ES-I3 (cell line): ENCODE measurements around the gene RET.

Experiments used
- H3K36me3 ChIP-seq: 2 replicates; pipeline ENCODE4 v1.6.1; 2013; ENCODE audit warnings: mild to moderate bottlenecking, low read length, control low read depth, moderate library complexity; ENCODE audit not compliant: insufficient read depth
- H3K4me1 ChIP-seq: 2 replicates; pipeline ENCODE4 v1.6.1; 2013; ENCODE audit warnings: mild to moderate bottlenecking, control low read depth, low read length; ENCODE audit not compliant: insufficient read depth
- H3K9ac ChIP-seq: 2 replicates; pipeline ENCODE4 v1.6.1; 2013; ENCODE audit warnings: low read depth, mild to moderate bottlenecking, low read length, moderate library complexity
- H3K9me3 ChIP-seq: 2 replicates; pipeline ENCODE4 v1.6.1; 2013; ENCODE audit warnings: mild to moderate bottlenecking, low read length, moderate library complexity; ENCODE audit not compliant: control insufficient read depth, insufficient read depth

RET gene

DNA sequence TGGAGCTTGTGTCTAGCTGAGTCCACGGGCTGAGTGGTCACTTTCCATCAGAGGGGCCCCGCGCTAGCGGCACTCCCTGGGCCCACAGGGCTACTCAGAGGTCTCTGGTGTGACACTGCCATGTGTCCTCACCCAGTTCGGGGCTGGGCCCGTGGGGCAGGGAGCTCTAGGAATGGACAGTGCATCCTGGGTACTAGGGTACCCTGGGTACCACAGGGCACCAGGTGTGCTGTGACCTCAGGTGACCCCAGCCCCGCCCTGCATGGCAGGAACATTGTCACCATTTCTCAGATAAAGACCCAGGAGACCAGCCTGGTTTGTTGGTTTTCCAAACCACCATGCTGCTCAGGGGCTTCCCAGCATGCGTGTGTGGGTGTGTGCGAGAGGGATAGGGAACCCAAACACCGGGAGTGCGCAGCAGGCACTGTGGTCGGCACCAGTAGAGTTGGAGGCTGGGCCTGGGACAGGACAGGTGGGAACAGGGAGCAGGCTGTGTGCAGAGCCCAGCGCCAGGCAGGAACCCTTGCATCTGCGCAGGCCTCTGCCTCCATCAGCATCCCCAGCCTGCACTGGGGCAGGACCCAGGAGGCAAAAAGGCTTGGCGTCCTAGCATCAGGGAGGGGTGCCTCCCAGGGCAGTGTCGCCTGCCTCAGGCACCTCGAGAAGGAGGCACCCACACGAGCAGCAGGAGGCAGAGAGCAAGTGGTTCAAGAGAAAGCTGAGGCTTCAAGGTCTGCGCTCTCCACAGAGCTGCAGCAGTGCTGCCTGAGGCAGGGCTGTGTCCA lies 42.0 kb downstream of the RET start:
- Histone ChIP-seq H3K9ac (no peak overlapping the region), H3K4me1 (no peaks in the 10 kb centered on the region; the same call in 1 of the 2 replicates), H3K36me3 (no peaks in the 10 kb centered on the region), H3K9me3 (no peaks in the 10 kb centered on the region)

DNA sequence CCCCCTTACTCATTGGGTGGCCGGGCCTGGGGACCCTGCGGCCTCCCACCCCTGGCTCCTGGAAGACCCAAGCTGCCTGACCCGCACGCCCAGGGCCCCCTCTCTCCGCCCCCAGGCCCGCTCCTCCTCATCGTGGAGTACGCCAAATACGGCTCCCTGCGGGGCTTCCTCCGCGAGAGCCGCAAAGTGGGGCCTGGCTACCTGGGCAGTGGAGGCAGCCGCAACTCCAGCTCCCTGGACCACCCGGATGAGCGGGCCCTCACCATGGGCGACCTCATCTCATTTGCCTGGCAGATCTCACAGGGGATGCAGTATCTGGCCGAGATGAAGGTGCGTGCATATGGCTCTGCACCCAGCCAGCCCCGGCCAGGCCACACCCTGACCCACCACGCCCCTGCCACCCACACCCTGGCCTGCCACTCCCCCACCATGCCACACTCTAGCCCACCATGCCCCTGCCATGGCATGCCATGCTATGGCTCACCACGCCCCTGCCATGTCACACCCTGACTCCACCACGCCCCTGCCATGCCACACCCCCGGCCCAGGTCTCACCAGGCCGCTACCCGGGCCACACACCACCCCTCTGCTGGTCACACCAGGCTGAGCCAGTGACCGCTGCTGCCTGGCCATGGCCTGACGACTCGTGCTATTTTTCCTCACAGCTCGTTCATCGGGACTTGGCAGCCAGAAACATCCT lies 42.7 kb downstream of the RET start:
- Histone ChIP-seq H3K9me3 (no peaks in the 10 kb centered on the region), H3K9ac (no peak overlapping the region), H3K4me1 (no peaks in the 10 kb centered on the region; the same call in 1 of the 2 replicates)

DNA sequence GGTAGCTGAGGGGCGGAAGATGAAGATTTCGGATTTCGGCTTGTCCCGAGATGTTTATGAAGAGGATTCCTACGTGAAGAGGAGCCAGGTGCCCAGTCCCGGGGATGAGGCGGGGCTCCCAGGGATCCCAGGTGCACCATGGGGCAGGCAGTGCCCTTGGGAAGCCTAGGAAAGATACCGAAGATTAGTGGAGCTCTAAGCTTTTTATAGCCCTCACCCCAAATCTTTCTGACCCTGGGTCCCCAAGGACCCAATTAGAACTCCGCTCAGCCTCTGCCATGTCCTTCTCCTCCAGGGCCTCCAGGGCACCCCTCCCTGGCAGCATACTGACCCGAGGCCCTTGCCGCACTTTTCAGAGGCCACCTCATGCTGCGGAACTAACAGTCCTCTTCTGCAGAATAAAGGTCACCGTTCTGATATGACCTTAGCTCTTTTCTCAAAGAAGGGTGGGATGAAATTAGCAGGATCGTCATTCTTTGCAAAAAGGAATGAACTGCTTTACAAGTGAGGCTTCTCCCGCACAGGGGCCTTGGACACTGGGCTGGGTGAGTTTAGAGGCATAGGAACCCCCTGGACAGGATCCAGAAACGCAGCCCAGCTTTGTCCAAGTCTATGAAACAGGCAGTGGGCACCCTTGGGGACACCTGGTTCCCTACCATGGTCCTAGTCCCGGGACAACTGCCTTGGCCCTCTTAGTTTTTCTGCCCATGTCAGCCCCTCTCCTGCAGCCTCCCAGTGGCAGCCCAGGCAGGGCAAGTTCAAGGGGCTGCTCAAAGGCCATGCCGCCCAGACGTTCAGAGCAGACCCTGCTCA lies 43.5 kb downstream of the RET start:
- Histone ChIP-seq H3K4me1 (no peaks in the 10 kb centered on the region; the same call in 1 of the 2 replicates), H3K9ac (no peak overlapping the region), H3K9me3 (no peaks in the 10 kb centered on the region), H3K36me3 (no peaks in the 10 kb centered on the region)

More for the DNA sequence above, 42.7 kb downstream of the RET start:
- no peaks in the 10 kb centered on the region for H3K36me3 ChIP-seq

DNA sequence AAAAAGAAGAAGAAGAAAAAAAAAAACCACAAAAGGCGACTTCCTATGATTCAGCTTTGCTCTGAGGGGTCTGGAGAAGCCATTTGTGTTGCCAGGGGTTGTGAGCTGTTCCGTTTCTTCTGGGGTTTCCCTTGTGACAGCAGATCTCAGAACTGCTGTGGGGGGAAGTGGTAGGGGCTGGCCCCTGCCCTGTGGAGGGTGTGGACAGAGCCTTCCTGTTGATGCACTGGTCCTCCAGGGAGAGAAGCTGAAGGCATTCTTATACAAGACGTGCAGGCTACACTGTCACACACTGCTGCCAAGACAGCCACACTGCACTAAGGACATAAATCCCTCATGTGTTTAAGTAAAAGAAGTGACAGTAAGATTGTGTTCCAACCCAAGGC lies 44.1 kb downstream of the RET start:
- H3K36me3 ChIP-seq, result no peaks in the 10 kb centered on the region
- H3K4me1 ChIP-seq, result no peaks in the 10 kb centered on the region; the same call in 1 of the 2 replicates
- no peak overlapping the region for H3K9ac ChIP-seq
- no peaks in the 10 kb centered on the region for H3K9me3 ChIP-seq

DNA sequence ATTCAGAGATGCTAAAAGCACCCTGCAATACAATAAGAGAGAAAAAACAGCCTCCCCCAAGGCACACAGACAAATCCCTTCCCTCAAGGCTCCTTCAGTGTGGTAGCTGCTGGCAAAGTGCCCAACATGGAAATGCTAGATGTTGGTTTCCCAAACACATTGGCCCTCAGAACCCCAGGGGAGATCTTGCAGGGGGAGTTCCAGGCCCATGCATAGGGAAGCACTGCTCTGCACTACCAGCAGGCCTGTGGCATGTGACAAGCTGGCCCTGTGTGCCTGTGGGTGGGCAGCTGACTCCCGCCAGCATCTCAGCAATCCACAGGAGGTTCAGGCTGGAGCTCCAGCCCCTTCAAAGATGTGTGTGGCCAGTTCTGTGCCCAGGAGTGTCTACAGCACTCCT lies 44.6 kb downstream of the RET start:
- H3K4me1 ChIP-seq, result no peaks in the 10 kb centered on the region; the same call in 1 of the 2 replicates

DNA sequence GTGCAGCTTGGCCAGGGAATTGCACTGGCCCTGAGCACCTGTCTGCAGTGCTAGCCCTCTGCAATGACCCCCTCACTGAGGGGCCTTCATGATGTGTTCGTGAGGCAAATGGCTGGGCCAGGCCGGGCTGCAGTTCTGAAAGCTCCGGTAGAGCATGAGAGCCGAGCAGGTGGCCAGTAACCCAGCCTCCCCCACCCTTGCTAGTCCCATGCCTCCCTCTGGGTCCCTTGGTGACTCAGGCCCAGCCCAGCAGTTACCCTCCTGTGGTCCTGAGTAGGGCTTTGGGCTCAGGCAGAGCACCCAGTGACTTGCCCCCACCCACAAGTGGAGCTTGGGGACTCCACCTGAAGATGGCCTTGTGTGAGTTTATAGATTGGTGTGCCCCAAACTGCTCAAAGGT lies 45.2 kb downstream of the RET start:
- Histone ChIP-seq H3K9me3 (no peaks in the 10 kb centered on the region), H3K9ac (no peak overlapping the region), H3K4me1 (no peaks in the 10 kb centered on the region; the same call in 1 of the 2 replicates), H3K36me3 (no peaks in the 10 kb centered on the region)

More for the DNA sequence above, 44.6 kb downstream of the RET start:
- Histone ChIP-seq H3K9ac (no peak overlapping the region), H3K9me3 (no peaks in the 10 kb centered on the region), H3K36me3 (no peaks in the 10 kb centered on the region)

DNA sequence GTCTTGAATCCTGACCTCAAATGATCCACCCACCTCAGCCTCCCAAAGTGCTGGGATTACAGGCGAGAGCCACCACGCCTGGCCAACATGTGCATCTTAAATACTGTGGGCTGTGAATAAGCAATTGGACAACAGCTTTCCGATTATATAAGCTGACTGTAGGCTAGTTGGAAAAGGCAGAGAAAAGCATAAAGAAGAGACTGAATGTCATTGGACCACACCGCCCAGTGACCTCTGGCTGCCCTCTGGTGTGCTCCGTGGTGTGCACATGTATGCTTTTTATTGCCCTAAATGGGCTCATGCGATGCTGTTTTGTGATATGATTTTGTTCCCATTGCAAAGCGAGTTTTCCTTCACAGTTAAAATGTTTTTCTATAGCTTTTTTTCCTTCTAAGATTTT lies 46.0 kb downstream of the RET start:
- Histone ChIP-seq H3K9ac (no peak overlapping the region), H3K4me1 (no peaks in the 10 kb centered on the region; the same call in 1 of the 2 replicates), H3K36me3 (no peaks in the 10 kb centered on the region; the same call in 1 of the 2 replicates), H3K9me3 (no peaks in the 10 kb centered on the region)

DNA sequence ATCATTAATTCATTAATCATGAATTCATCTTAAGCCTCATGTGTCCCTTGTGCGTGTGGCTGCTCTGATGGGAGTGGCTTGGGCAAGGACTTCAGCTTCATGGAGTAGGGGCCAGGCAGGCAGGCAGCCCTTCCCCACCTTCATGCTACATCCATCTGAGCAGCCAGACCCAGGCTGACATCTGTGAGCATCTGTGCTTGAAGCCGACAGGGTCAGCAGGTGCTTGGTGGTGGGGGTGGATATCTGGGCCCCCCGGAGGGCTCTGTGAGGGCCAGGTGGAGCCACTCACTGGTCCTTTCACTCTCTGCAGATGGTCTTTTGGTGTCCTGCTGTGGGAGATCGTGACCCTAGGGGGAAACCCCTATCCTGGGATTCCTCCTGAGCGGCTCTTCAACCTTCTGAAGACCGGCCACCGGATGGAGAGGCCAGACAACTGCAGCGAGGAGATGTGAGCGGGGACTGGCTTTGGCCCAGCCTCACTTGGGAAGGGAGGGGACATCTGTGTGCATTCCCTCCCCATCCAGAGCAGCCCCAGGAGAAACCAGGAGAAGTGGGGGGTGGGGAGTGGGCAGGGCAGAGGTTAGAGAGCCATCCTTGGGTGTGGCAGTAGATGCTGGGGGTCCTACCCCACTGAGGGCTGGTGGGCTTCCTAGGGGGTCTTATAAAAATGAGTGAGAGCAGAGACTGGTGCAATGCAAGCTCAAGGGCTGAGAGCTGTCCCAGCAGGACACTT lies 46.7 kb downstream of the RET start:
- Histone ChIP-seq H3K9ac (no peak overlapping the region), H3K4me1 (no peaks in the 10 kb centered on the region; the same call in 1 of the 2 replicates), H3K36me3 (no peaks in the 10 kb centered on the region; the same call in 1 of the 2 replicates), H3K9me3 (no peaks in the 10 kb centered on the region)

DNA sequence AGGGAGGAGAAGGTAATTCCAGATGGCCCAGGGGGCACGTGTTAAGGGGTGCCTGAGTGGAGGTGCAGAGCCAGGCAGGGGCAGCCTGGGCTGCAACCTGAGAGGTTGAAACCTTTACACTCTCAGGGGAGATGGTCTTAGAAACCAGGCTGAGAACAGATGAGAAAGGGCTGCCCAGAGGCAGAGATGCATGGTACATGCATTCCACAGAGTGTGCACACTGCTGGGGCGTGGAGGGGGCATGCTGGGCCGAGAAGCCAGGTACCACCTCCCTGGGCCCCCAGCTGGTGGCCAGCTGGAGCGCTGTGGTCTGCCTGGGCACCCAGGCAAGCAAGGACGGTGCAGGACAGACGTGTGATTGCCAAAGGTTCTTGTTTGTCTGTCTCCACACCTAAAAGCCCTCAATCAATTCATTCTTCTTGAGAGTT lies 47.2 kb downstream of the RET start:
- Histone ChIP-seq H3K9me3 (no peaks in the 10 kb centered on the region), H3K36me3 (no peaks in the 10 kb centered on the region; the same call in 1 of the 2 replicates), H3K4me1 (peaks cover under 1% of the 10 kb centered on the region; the same call in 1 of the 2 replicates), H3K9ac (no peak overlapping the region)

DNA sequence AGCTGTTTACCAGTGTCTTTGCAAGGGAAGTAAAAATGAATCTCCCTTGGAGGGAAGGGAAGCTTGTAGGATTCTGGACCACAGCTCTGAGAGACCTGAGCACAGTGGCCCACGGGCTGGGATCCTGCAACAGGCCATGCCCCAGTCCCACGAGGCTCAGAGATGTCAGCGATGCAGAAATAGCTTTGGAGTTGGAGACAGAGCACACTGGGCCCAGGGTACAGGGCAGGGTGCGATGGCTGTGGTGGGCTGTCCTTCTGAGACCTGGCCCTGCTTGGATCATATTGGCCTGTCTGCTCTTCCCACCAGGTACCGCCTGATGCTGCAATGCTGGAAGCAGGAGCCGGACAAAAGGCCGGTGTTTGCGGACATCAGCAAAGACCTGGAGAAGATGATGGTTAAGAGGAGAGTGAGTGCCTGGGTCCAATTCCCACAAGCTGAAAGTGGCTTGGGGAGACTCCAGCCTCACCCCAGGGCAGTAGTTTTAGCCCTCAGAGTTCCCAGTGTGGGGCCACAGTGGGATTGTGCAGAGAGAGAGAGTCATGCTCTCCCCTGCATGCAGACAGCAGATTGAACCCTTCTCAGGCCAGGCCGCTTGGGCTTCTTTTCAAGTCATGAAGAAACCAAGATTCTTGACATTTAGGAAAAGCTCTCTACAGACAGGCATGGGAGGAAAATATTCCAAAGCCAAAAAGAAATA lies 47.9 kb downstream of the RET start:
- no peak overlapping the region for H3K9ac ChIP-seq
- H3K9me3 ChIP-seq, result no peaks in the 10 kb centered on the region
- H3K36me3 ChIP-seq, result no peaks in the 10 kb centered on the region; the same call in 1 of the 2 replicates
- H3K4me1 ChIP-seq, result peaks cover 2% of the 10 kb centered on the region; the same call in 1 of the 2 replicates

DNA sequence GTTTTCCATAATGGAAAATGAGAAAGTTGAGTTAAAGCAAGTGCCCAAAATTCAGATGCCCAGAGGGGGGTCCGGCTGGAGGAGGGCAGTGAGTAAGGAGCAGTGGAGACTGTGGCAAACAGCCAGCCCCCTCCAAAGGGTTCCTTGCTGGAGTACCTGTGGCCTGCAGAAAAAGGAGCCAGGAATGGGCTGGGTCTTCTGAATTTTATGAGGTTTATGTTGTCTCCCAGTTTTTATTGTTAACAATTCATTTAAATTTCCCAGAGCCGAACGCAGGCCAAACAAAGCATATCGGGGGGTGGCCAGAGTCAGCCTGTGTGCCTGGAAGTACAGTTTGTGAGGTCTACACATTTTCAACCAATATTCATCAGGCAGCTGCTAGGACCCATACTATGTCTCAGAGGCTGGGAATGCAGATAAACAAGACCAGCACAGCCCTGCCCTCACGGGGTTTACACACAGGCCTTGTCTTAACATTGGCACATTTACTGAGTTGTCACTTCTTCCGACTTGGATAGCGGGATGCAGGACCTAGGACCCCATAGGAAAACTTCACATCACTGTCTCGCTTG lies 48.5 kb downstream of the RET start:
- Histone ChIP-seq H3K36me3 (no peaks in the 10 kb centered on the region; the same call in 1 of the 2 replicates), H3K9me3 (no peaks in the 10 kb centered on the region), H3K4me1 (peaks cover 2% of the 10 kb centered on the region; the same call in 1 of the 2 replicates), H3K9ac (no peak overlapping the region)

DNA sequence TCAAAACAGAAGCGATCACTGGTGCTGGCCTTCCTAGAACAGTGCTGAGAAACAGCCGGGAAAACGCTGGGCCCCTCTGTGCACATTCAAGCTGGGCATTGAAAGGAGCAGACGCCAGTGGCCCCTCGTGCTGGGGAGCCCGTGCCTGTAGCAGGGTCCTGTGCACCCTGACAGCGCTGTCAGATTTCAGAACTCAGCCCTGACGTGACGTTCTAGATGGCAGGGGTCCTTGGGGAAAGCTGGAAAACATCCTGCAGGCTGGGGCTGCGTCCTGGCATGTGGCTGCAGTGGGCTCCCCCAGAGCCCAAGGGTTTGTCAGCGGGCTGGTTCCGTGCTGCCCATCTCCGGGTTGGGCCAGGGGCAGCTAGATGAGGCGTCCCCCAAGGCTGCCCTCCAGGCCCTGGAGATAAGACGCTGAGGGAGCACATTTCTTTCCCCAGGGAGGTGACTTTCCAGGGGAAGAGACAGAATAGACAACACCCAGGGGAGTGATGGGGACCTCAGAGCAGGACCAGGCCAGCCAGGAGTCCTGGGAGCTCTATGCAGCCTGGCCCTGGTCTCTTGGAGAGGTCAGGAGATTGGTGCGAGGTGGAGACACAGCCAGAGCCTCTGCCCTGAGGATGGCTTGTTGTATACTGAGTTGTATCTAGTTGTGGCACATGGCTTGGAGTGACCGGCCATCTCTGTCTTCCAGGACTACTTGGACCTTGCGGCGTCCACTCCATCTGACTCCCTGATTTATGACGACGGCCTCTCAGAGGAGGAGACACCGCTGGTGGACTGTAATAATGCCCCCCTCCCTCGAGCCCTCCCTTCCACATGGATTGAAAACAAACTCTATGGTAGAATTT lies 49.2 kb downstream of the RET start:
- peaks cover 2% of the 10 kb centered on the region; the same call in 1 of the 2 replicates for H3K4me1 ChIP-seq
- H3K36me3 ChIP-seq, result no peaks in the 10 kb centered on the region; the same call in 1 of the 2 replicates
- no peak overlapping the region for H3K9ac ChIP-seq
- H3K9me3 ChIP-seq, result no peaks in the 10 kb centered on the region
